HEK293T (cell line): ENCODE results near the gene EFCAB8.

ENCODE experiments used
- CTCF ChIA-PET: fragments of 350-600 bp; formaldehyde crosslinking; extraction: SDS; loops from one replicate; lab custom pipeline; 2021; ENCODE audit warnings: antibody characterized with exemption, inconsistent platforms; lab: Yijun Ruan, JAX
- POLR2A ChIA-PET: fragments of 350-600 bp; formaldehyde crosslinking; extraction: SDS; loops from one replicate; lab custom pipeline; 2020; ENCODE audit warnings: antibody characterized with exemption, inconsistent platforms; lab: Yijun Ruan, JAX
- DNase-seq: peaks from one replicate; pipeline ENCODE4 v3.0.0; 2012; ENCODE audit warnings: mixed read lengths; ENCODE audit errors: extremely low spot score
- ARNT ChIP-seq: fragments of 450-650 bp; IDR thresholded peaks from 2 replicates; pipeline ENCODE4 v1.6.1; 2017; ENCODE audit warnings: mild to moderate bottlenecking
- BHLHE40 ChIP-seq: fragments of 450-650 bp; IDR thresholded peaks from 2 replicates; pipeline ENCODE4 v1.6.1; 2016; ENCODE audit warnings: mild to moderate bottlenecking, moderate library complexity, borderline replicate concordance
- CTBP1 ChIP-seq: fragments of 450-650 bp; IDR thresholded peaks from 2 replicates; pipeline ENCODE4 v1.6.1; 2016; ENCODE audit warnings: borderline replicate concordance
- ELF4 ChIP-seq: fragments of 450-650 bp; IDR thresholded peaks from 2 replicates; pipeline ENCODE4 v1.6.1; 2017; ENCODE audit warnings: antibody characterized with exemption
- FOXA1 ChIP-seq: fragments of 450-650 bp; IDR thresholded peaks from 2 replicates; pipeline ENCODE4 v1.6.1; 2016; ENCODE audit warnings: mild to moderate bottlenecking
- FOXK2 ChIP-seq: fragments of 450-650 bp; IDR thresholded peaks from 2 replicates; pipeline ENCODE4 v1.6.1; 2016; ENCODE audit warnings: mild to moderate bottlenecking
- FOXM1 ChIP-seq: fragments of 450-650 bp; IDR thresholded peaks from 2 replicates; pipeline ENCODE4 v1.6.1; 2017; ENCODE audit warnings: mild to moderate bottlenecking, borderline replicate concordance
- HDGF ChIP-seq: fragments of 450-650 bp; IDR thresholded peaks from 2 replicates; pipeline ENCODE4 v1.6.1; 2017; ENCODE audit warnings: antibody characterized with exemption, borderline replicate concordance
- L3MBTL2 ChIP-seq: fragments of 450-650 bp; conservative IDR thresholded peaks from 2 replicates; pipeline ENCODE4 v1.6.1; 2016; ENCODE audit warnings: mild to moderate bottlenecking
- LEF1 ChIP-seq: fragments of 450-650 bp; IDR thresholded peaks from 2 replicates; pipeline ENCODE4 v1.6.1; 2017; ENCODE audit warnings: mild to moderate bottlenecking, borderline replicate concordance
- NFRKB ChIP-seq: fragments of 450-650 bp; IDR thresholded peaks from 2 replicates; pipeline ENCODE4 v1.6.1; 2016; ENCODE audit warnings: mild to moderate bottlenecking, moderate library complexity
- SP1 ChIP-seq: fragments of 450-650 bp; IDR thresholded peaks from 2 replicates; pipeline ENCODE4 v1.6.1; 2017
- SUZ12 ChIP-seq: fragments of 450-650 bp; IDR thresholded peaks from 2 replicates; pipeline ENCODE4 v1.6.1; 2016; ENCODE audit warnings: mild to moderate bottlenecking
- TARDBP ChIP-seq: fragments of 450-650 bp; IDR thresholded peaks from 2 replicates; pipeline ENCODE4 v1.6.1; 2016
- ZNF384 ChIP-seq: fragments of 450-650 bp; IDR thresholded peaks from 2 replicates; pipeline ENCODE4 v1.6.1; 2016
- TF ChIP-seq, protein P1 (sequence below): fragments of 450-650 bp; IDR thresholded peaks from 2 replicates; pipeline ENCODE4 v1.6.1; 2016

The EFCAB8 gene

DNA sequence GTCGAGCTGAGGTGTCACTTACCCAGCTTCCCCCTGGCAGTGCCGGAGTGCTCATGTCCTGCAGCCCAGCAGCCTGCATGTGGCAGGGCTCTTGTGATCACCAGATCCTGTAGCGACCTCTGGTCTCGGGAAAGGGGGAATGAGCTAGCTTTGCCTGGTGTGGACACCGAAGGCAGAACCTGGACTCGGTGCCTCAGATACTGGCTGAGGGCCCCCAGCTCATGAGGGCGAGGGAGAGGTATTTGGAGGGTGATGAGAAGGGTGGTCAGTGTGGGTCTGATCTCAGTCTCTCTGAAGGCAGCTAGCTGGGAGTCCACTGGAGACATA, 119.2 kb downstream of the EFCAB8 start:
- POLR2A ChIA-PET, result no interaction called here
- TF ChIP-seq BHLHE40 (no peak), FOXK2 (no peak), TARDBP (no peak), ELF4 (no peak), HDGF (no peak), NFRKB (no peak), SUZ12 (no peak), L3MBTL2 (no peak), CTBP1 (no peak)
- TF ChIP-seq, protein P1, sequence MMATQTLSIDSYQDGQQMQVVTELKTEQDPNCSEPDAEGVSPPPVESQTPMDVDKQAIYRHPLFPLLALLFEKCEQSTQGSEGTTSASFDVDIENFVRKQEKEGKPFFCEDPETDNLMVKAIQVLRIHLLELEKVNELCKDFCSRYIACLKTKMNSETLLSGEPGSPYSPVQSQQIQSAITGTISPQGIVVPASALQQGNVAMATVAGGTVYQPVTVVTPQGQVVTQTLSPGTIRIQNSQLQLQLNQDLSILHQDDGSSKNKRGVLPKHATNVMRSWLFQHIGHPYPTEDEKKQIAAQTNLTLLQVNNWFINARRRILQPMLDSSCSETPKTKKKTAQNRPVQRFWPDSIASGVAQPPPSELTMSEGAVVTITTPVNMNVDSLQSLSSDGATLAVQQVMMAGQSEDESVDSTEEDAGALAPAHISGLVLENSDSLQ, result no peak
- CTCF ChIA-PET, result no interaction called here
- DNase-seq, result no peak

DNA sequence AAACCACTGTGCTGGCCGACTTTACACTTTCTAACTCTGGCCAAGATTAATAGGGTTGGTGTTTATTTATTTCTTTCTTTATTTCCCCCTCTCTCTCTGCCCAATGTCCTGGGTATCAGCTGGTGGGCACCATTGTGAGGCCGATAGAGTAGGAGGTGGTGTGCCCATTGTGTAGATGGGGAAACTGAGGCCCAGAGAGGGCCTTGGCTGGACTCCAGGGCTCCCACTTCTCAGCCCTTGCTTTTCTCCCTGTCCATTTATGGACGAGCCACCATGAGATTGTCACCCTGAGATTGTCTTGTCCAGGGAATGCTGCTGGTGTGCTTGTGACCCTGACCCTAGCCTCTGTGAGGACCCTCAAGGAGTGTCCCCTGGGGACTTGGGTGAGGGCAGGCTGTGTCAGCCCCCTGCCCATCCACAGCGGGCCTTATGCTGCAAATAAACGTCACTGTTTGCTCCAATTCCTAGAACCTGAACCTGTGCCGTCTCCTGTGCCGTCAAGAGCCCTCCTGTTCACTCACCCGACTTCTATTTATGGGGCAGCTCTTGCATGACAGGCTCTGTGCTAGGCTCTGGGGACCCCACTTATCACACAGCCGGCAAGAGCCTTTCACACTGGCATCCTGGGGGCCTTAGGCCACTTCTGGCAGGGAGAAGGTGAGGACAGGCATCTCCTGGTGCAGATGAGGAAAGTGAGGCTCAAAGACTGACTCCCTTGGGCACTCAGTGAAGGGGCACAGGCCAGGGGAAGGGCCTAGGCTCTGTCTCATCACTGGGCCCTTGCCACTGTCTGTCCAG, 120.7 kb downstream of the EFCAB8 start:
- POLR2A ChIA-PET, result no interaction called here
- CTCF ChIA-PET, result no interaction called here
- no peak for DNase-seq
- TF ChIP-seq SUZ12, result no peak
- no peak for TF ChIP-seq L3MBTL2
- TF ChIP-seq NFRKB, result no peak
- TF ChIP-seq ZNF384, result no peak
- TF ChIP-seq, protein P1, result no peak
- TF ChIP-seq CTBP1, result no peak
- no peak for TF ChIP-seq ELF4
- no peak for TF ChIP-seq SP1
- no peak for TF ChIP-seq LEF1
- no peak for TF ChIP-seq FOXM1
- no peak for TF ChIP-seq ARNT
- no peak for TF ChIP-seq BHLHE40
- no peak for TF ChIP-seq FOXA1
- TF ChIP-seq FOXK2, result no peak
- TF ChIP-seq TARDBP, result no peak
- TF ChIP-seq HDGF, result no peak

DNA sequence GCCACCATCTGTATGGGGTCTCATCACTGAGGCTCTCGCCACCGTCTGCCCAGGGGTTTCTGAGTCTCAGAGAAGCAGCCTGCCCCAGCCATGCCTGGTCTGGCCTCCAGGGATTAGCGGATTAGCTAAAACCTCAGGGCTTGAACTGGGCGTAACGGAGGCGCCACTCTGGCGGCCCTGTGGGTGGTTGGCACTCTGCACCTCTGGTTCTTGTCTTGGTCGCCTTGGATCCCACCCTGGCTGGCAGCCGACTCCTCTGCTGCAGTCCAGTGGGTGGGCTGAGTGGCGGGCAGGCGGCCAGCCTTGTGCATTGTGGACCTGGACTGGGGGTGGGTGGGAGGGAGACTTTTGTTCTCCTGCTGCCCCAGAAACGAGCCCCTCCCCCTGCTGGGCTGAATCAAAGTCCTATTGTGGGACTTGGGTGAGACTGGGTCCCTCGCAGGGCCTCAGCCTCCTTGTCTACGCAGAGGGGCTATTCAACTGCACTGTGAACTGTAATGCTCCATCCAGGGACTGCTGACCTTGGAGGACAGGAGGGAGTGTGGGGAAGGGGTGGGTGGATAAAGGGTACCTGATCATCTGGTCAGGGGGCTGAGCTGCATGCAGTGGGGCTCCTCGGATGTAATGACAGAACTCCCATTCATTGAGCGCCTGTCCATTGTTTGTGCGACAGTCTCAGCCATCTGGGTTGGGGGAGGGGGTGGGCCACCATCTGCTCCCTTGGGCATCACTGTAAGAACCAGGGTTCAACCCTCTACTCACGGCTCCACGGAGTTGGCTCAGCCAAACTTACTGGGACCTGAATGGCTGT, 121.6 kb downstream of the EFCAB8 start:
- no peak for TF ChIP-seq ARNT
- TF ChIP-seq NFRKB, result no peak
- TF ChIP-seq BHLHE40, result no peak
- TF ChIP-seq FOXM1, result no peak
- TF ChIP-seq SUZ12, result no peak
- TF ChIP-seq FOXK2, result no peak
- no peak for TF ChIP-seq SP1
- TF ChIP-seq CTBP1, result no peak
- TF ChIP-seq ZNF384, result no peak
- TF ChIP-seq L3MBTL2, result no peak
- no peak for TF ChIP-seq ELF4
- TF ChIP-seq, protein P1, result no peak
- no peak for TF ChIP-seq LEF1
- TF ChIP-seq HDGF, result no peak
- TF ChIP-seq TARDBP, result no peak
- no peak for TF ChIP-seq FOXA1
- ChIA-PET POLR2A (no interaction called here), CTCF (no interaction called here)
- no peak for DNase-seq

DNA sequence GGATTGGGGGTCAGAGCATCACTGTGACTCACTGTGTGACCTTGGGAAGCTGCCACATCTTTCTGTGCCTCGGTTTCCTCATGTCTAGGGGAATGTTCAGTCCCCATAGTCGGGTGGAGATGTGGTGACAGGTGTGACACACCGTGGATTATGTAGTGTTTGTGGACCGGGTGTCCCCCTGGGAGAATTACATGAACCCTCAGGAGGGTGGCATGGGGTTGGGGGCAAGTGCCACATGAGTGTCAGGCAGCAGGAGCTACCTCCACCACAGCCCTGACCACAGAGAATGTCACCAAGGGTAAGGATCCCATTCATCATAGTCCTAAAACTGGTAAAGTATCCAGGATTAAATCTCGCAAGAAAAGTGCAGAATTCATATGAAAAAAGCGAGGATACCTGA, 122.3 kb downstream of the EFCAB8 start:
- DNase-seq, result no peak
- ChIA-PET CTCF (interaction anchor here (0.5 kb wide), 1 partner anchor 18 kb away, joined by 3 read pairs; no protein-coding TSS in a partner anchor), POLR2A (no interaction called here)
- TF ChIP-seq, protein P1, result no peak
- no peak for TF ChIP-seq NFRKB
- no peak for TF ChIP-seq ELF4

DNA sequence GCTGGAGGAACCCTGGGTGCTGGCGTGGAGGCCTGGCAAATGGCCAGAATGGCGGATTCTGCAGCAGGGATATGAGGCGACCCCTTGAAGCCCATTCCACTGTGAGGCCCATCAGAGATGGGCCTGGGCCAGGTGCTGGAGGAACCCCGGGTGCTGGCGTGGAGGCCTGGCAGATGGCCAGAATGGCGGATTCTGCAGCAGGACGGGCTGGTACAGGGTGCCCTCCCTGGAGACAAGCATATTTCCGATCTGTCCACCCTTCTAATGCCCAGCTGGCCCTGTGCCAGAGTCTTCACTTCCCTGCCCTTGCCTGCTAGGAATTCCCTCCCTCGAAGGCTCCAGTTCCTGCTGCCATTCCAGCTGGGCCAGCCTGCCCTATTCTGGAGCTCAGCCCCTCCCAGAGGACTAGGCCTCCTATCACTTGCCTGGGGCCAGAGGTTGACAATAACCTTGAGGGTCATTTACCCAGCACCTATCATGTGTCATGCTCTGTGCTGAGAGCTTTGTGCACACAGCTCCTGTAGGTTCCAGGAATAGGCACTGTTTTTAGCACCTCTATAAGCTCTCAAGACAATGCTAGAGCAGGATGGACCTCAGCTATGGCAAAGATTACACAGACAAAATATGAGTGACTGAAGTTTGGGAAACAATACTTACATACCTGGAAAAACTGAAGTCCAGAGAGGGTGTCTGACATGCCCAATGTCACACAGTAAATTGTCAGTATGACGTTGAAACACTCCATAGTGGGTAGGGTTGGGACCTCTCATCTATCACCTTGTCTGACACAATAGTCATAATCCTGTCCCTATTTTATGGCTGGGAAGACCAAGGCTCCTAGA, 124.1 kb downstream of the EFCAB8 start:
- POLR2A ChIA-PET, result no interaction called here
- DNase-seq, result no peak
- CTCF ChIA-PET, result interaction anchor here (0.6 kb wide), 1 partner anchor 114 kb away, joined by 3 read pairs; no protein-coding TSS in a partner anchor
- no peak for TF ChIP-seq ZNF384
- no peak for TF ChIP-seq ARNT
- TF ChIP-seq HDGF, result no peak
- no peak for TF ChIP-seq SUZ12
- no peak for TF ChIP-seq LEF1
- TF ChIP-seq FOXA1, result no peak
- no peak for TF ChIP-seq ELF4
- no peak for TF ChIP-seq BHLHE40
- TF ChIP-seq L3MBTL2, result no peak
